GM21381 (cell line): ENCODE results near the gene OVCA2.

Source experiments
- ATAC-seq: cut with Tn5 transposase; IDR thresholded peaks from one replicate; pipeline ENCODE4 v1.9.1; 2021; ENCODE audit warnings: mild to moderate bottlenecking, moderate library complexity; ENCODE audit not compliant: unreplicated experiment

The OVCA2 gene

GRCh38 chr17:2041561-2042389 lies at the start of gene OVCA2:
Gene OVCA2, plus strand, starts transcription at chr17:2042022. Its CDS starts 26 bp downstream, at chr17:2042048.
- peak; percentile 90 for ATAC-seq

GRCh38 chr17:1992541-1992940 lies 49.3 kb upstream of the OVCA2 start:
- no peak for ATAC-seq

GRCh38 chr17:1994707-1995106 lies 47.1 kb upstream of the OVCA2 start:
- no peak for ATAC-seq

- ATAC-seq = no peak
Observed at GRCh38 chr17:1995321-1995892, 46.4 kb upstream of the OVCA2 start.

GRCh38 chr17:1995907-1996799 lies 45.7 kb upstream of the OVCA2 start:
- no peak for ATAC-seq

GRCh38 chr17:1996800-1997288 lies 45.0 kb upstream of the OVCA2 start:
- no peak for ATAC-seq

GRCh38 chr17:1997289-1997926 lies 44.4 kb upstream of the OVCA2 start:
- no peak for ATAC-seq

- ATAC-seq = no peak
Observed at GRCh38 chr17:1997927-1998742, 43.7 kb upstream of the OVCA2 start.

- ATAC-seq = no peak
Observed at GRCh38 chr17:1999557-2000251, 42.1 kb upstream of the OVCA2 start.

- no peak for ATAC-seq
Observed at GRCh38 chr17:2002767-2003329, 39.0 kb upstream of the OVCA2 start.

GRCh38 chr17:2003525-2003924 lies 38.3 kb upstream of the OVCA2 start:
- no peak for ATAC-seq

GRCh38 chr17:2004435-2004952 lies 37.3 kb upstream of the OVCA2 start:
- ATAC-seq = no peak

GRCh38 chr17:2008332-2009126 lies 33.3 kb upstream of the OVCA2 start:
- ATAC-seq = no peak

GRCh38 chr17:2009737-2010136 lies 32.1 kb upstream of the OVCA2 start:
- no peak for ATAC-seq

- no peak for ATAC-seq
Observed at GRCh38 chr17:2011411-2012371, 30.1 kb upstream of the OVCA2 start.

GRCh38 chr17:2012499-2012898 lies 29.3 kb upstream of the OVCA2 start:
- ATAC-seq = no peak
